GM19467 (cell line): Measurements from ENCODE around the gene TAOK1.

ENCODE experiments used
- ATAC-seq: cut with Tn5 transposase; IDR thresholded peaks from one replicate; pipeline ENCODE4 v1.9.1; 2021; ENCODE audit warnings: mild to moderate bottlenecking, moderate library complexity; ENCODE audit not compliant: unreplicated experiment

TAOK1 gene

GRCh38 chr17:29568331-29569244 lies 178.4 kb downstream of the TAOK1 start, which contains the start of gene TP53I13:
TSS of gene TP53I13 (plus strand) at chr17:29568701. CDS start at chr17:29568759, 58 bp downstream.
- peak; percentile 45 for ATAC-seq

GRCh38 chr17:29569245-29569950 lies 179.2 kb downstream of the TAOK1 start:
- no peak for ATAC-seq

DNA sequence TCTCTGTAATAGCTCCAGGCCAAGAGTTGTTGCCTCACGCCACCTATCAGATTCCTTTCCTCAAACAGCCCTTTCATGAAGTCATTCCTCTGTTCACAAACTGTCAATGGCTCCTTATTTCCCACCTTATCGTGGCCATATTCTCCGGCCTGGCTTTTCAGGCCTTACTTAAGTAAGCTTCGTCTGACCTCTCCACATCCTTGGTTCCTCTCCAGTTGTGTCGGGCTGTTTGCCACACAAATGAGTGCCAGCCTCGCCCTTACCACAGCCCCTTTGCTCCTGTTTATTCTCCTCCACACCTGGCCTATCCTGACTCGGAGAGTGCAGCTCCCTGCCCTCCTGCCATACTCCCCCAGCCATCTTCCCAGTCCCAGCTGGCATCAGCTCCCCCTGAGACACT lies 180.4 kb downstream of the TAOK1 start:
- no peak for ATAC-seq

GRCh38 chr17:29571486-29571882 lies 181.3 kb downstream of the TAOK1 start:
- no peak for ATAC-seq

DNA sequence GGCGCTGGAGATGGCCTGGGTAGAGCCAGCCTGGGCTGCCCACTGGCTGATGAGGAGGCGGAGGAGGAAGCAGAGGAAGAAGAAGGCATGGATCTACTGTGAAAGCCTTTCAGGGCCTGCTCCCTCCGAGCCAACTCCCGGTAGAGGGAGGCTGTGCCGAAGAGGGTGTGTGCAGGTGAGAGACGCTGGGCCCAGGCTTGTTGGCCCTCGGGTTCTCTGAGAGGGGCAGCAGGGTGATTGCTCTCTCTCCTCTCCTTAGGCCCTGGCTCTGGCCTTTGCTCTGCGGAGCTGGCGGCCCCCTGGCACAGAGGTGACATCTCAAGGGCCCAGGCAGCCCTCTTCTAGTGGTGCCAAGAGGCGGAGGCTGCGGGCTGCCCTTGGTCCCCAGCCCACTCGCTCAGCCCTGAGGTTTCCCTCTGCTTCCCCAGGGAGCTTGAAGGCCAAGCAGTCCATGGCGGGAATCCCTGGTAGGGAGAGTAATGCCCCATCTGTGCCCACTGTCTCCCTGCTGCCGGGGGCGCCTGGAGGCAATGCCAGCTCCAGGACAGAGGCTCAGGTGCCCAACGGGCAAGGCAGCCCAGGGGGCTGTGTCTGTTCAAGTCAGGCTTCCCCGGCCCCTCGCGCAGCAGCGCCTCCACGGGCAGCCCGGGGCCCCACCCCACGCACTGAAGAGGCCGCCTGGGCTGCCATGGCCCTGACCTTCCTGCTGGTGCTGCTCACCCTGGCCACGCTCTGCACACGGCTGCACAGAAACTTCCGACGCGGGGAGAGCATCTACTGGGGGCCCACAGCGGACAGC lies 181.9 kb downstream of the TAOK1 start:
- ATAC-seq = no peak

DNA sequence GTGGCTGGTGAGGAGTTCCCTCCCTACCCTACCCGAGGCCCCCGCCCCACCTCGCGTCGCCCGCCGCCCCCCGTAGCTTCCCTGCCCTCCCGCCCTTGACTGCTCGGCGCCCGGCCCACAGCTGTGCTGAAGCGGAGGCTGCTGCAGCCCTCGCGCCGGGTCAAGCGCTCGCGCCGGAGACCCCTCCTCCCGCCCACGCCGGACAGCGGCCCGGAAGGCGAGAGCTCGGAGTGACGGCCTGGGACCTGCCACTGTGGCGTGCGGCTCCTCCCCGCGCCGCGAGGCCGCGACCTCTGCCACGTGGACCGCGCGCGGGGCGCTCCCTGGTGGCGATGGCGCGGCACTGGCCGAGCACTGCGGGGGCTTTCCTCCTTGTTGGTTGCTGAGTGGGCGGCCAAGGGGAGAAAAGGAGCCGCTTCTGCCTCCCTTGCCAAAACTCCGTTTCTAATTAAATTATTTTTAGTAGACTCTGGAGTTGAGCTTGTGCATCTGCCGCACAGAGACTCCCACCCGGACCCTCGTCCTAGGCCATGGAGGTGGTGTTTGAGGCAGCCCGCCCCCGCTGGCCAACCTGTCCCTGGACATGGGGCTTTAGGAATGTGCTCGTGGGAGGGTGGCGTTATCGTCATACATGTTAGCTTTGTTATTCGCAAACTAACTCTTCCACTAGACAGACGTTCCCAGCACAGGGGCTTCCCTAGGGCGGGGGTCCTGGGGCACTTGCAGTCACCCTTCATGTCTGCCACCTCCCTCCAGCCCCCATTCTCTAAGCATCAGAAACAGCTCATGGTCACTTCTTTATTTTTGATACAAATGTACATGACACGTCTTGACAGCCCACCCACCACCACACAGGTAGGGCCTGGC lies 182.8 kb downstream of the TAOK1 start:
- ATAC-seq = no peak

DNA sequence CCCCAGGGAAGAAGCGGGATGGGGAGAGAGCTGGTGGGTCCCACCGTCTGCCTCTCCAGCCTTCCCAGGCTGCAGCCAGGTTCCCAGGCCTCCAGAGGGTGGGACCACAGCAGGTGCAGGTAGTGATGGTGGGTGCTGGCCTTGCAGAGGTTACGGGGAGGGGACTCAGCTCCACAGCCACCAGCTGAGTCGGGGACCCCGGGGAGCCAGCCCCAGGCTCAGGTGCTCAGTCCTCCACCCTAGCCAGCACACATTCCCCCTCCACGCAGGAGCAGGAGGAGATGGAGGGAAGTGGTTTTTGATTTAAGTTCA lies 183.4 kb downstream of the TAOK1 start:
- ATAC-seq = no peak

- no peak for ATAC-seq
These were observed 183.9 kb downstream of the TAOK1 start for GRCh38 chr17:29573871-29574731.

- ATAC-seq = no peak
These were observed 184.8 kb downstream of the TAOK1 start for GRCh38 chr17:29574732-29575510.

DNA sequence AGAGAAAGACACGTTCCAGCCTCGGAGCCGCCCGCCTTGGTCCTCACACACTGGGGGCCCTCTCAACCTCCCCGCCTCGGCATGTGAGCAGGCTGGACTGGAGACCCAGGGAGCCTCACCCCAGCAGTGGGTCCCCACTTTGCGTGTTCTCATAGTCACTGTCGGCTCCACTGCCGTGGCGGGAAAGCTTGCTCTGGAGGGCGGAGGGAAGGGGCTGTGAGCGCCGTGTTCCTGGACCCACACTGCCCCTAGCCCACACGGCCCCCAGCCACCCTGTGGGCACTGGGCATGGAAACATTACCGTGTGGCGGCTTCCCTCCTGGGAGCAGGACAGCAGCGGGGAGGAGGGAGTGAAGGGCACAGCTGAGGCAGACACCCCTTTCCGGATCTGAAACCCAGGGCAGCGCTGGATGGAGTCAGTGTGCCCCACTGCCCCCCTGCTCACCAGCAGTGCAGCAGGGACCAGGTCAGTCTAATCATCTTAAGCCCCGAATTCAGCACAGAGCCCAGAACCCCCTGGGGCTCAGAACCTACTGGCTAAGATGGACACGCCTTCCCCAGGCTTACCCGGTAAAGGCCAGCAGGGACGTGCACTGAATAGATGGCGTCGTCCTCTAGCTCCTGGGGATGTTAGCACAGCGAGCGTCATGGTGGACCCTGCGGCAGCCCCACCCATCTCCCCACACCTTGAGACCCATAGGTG lies 185.5 kb downstream of the TAOK1 start:
- no peak for ATAC-seq

- no peak for ATAC-seq
These were observed 186.2 kb downstream of the TAOK1 start for GRCh38 chr17:29576214-29577000.

DNA sequence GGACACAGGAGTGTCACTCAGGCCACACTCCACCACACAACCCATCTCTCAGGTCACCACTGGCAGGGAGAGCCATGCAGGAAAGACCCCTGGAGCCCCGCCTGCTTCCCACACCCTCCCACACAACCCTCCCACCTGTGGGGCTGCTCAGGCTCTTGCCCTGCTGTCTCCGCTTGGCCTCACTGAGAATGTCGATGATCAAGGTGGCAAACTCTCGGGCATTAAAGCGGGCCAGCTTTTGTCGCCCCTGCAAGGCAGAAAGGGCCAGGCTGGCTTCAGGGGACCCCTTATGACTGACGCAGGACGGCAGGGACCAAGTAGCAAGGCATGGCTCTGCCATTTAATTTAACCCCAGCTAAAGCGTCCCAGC lies 186.8 kb downstream of the TAOK1 start:
- no peak for ATAC-seq

GRCh38 chr17:29577385-29578211 lies 187.4 kb downstream of the TAOK1 start:
- no peak for ATAC-seq

GRCh38 chr17:29578626-29579485 lies 188.7 kb downstream of the TAOK1 start:
- no peak for ATAC-seq
